ENCODE data around the gene APBA2. TPM values are rescaled to one million over a fixed set of nuclear protein-coding genes. Genes with fewer than 3 reads are reported as not detected.

Gene APBA2
- total RNA-seq, 1 experiment from 2014 or later: 0.31 TPM

DNA sequence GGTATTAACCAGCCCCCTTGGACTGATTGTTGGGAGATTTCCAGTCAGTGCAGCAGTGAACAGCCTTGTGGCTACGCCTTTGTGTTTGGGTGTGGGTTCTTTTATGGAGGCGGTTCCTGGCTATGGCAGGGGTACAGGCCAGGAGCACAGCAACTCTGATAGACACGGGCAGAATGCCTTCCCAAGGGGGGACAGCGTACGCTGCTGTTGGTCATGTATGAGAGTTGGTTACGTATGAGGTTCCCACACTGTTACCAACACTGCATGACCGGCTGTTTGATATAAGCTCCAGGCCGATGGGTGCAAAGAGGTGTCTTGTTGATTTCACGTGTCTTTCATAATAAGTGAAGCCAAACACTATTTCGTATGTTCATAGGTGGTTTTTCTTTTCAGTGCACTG, 196.0 kb downstream of the APBA2 start:
- Histone ChIP-seq H3K27me3 (ENCODE audit: control insufficient read depth, insufficient read depth, low read length) (no peaks in the 10 kb centered on the region; the same call in 1 of the 2 replicates), H3K36me3 (ENCODE audit: control insufficient read depth, insufficient read depth, low read length) (no peaks in the 10 kb centered on the region), H3K4me1 (ENCODE audit: control insufficient read depth, insufficient read depth, low read length) (no peaks in the 10 kb centered on the region), H3K9me3 (ENCODE audit: control insufficient read depth, insufficient read depth, low read depth, low read length) (no peaks in the 10 kb centered on the region), H3K27ac (ENCODE audit: low read length) (no peak overlapping the region), H3K4me3 (ENCODE audit: low read depth in 2 of 2, low read length in 2 of 2) (no peak overlapping the region)
- no TSS peak for BruUV-seq (replicated peaks)
- TF ChIP-seq POLR2AphosphoS5 (IDR thresholded peaks at IDR 0.05; ENCODE audit: low read depth, low read length) (no peak), TCF7L2 (IDR thresholded peaks at IDR 0.05; ENCODE audit: low read depth, low read length) (no peak)
- TF ChIP-seq, protein P1, sequence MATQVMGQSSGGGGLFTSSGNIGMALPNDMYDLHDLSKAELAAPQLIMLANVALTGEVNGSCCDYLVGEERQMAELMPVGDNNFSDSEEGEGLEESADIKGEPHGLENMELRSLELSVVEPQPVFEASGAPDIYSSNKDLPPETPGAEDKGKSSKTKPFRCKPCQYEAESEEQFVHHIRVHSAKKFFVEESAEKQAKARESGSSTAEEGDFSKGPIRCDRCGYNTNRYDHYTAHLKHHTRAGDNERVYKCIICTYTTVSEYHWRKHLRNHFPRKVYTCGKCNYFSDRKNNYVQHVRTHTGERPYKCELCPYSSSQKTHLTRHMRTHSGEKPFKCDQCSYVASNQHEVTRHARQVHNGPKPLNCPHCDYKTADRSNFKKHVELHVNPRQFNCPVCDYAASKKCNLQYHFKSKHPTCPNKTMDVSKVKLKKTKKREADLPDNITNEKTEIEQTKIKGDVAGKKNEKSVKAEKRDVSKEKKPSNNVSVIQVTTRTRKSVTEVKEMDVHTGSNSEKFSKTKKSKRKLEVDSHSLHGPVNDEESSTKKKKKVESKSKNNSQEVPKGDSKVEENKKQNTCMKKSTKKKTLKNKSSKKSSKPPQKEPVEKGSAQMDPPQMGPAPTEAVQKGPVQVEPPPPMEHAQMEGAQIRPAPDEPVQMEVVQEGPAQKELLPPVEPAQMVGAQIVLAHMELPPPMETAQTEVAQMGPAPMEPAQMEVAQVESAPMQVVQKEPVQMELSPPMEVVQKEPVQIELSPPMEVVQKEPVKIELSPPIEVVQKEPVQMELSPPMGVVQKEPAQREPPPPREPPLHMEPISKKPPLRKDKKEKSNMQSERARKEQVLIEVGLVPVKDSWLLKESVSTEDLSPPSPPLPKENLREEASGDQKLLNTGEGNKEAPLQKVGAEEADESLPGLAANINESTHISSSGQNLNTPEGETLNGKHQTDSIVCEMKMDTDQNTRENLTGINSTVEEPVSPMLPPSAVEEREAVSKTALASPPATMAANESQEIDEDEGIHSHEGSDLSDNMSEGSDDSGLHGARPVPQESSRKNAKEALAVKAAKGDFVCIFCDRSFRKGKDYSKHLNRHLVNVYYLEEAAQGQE (IDR thresholded peaks at IDR 0.05; ENCODE audit: insufficient read depth in 1 of 2, low read depth in 2 of 2, low read length in 1 of 2): no peak
- ChIA-PET CTCF (no interaction called here), POLR2A (no interaction called here)
- intact Hi-C loops (cut with micrococcal nuclease; ENCODE audit: unreplicated experiment) (no loop called here), in situ Hi-C loops (cut with HindIII; ENCODE audit: low pct_unique_long_range_greater_than_20kb, low sequenced_read_pairs) (no loop called here)
- no peak for ATAC-seq
- DNase-seq (ENCODE audit: low read depth, low spot score): no peak

DNA sequence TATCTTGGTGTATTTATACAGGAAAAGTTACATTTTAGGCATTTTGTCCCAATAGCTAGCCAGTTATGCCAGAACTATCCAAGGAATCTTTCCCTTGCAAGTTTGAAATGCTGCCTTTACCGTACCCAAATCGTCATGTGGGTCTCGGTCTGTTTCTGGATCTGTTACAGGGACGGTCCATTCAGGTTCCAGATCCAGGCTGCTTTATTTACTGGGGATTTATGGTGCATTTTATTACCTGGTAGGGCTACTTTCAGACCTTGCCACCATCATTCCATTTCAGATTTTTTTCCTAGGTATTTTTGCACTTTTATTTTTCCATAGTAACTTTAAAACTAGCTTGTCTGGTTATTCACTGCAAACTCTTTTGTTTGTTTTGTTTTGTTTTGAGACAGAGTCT, 197.4 kb downstream of the APBA2 start:
- ChIA-PET POLR2A (no interaction called here), CTCF (no interaction called here)
- DNase-seq (ENCODE audit: low read depth, low spot score) (no peak), ATAC-seq (no peak)
- BruUV-seq (replicated peaks): no TSS peak
- H3K27ac ChIP-seq (ENCODE audit: low read length): no peak overlapping the region
- no peaks in the 10 kb centered on the region for H3K36me3 ChIP-seq (ENCODE audit: control insufficient read depth, insufficient read depth, low read length)
- no peaks in the 10 kb centered on the region; the same call in 1 of the 2 replicates for H3K27me3 ChIP-seq (ENCODE audit: control insufficient read depth, insufficient read depth, low read length)
- in situ Hi-C loops (cut with HindIII; ENCODE audit: low pct_unique_long_range_greater_than_20kb, low sequenced_read_pairs) (no loop called here), intact Hi-C loops (cut with micrococcal nuclease; ENCODE audit: unreplicated experiment) (no loop called here)
- TF ChIP-seq, protein P1 (IDR thresholded peaks at IDR 0.05; ENCODE audit: insufficient read depth in 1 of 2, low read depth in 2 of 2, low read length in 1 of 2): no peak
- no peaks in the 10 kb centered on the region for H3K4me1 ChIP-seq (ENCODE audit: control insufficient read depth, insufficient read depth, low read length)
- H3K9me3 ChIP-seq (ENCODE audit: control insufficient read depth, insufficient read depth, low read depth, low read length): no peaks in the 10 kb centered on the region
- no peak overlapping the region for H3K4me3 ChIP-seq (ENCODE audit: low read depth in 2 of 2, low read length in 2 of 2)

DNA sequence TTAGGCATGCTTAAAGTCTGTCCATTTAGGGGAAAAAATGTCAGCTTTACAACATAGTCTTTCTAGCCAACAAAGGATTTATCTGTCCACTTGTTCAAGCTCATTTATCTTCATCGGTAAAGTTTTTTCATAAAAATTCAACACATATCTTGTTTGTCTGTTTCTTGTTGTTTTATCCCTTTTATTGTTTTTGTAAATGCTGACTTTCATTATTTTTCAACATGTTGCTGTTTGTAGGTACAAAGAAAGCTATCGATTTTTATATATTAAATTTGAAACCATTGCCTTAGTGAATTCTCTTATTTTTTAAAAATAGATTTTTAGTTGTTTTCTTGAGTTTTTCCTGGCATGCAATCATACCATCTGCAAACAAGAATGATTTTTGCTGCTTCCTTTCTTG, 198.1 kb downstream of the APBA2 start:
- ChIA-PET POLR2A (no interaction called here), CTCF (no interaction called here)
- Histone ChIP-seq H3K4me1 (ENCODE audit: control insufficient read depth, insufficient read depth, low read length) (no peaks in the 10 kb centered on the region), H3K36me3 (ENCODE audit: control insufficient read depth, insufficient read depth, low read length) (no peaks in the 10 kb centered on the region), H3K4me3 (ENCODE audit: low read depth in 2 of 2, low read length in 2 of 2) (no peak overlapping the region), H3K27me3 (ENCODE audit: control insufficient read depth, insufficient read depth, low read length) (no peaks in the 10 kb centered on the region; the same call in 1 of the 2 replicates), H3K9me3 (ENCODE audit: control insufficient read depth, insufficient read depth, low read depth, low read length) (no peaks in the 10 kb centered on the region), H3K27ac (ENCODE audit: low read length) (no peak overlapping the region)
- TF ChIP-seq, protein P2, sequence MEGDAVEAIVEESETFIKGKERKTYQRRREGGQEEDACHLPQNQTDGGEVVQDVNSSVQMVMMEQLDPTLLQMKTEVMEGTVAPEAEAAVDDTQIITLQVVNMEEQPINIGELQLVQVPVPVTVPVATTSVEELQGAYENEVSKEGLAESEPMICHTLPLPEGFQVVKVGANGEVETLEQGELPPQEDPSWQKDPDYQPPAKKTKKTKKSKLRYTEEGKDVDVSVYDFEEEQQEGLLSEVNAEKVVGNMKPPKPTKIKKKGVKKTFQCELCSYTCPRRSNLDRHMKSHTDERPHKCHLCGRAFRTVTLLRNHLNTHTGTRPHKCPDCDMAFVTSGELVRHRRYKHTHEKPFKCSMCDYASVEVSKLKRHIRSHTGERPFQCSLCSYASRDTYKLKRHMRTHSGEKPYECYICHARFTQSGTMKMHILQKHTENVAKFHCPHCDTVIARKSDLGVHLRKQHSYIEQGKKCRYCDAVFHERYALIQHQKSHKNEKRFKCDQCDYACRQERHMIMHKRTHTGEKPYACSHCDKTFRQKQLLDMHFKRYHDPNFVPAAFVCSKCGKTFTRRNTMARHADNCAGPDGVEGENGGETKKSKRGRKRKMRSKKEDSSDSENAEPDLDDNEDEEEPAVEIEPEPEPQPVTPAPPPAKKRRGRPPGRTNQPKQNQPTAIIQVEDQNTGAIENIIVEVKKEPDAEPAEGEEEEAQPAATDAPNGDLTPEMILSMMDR (IDR thresholded peaks at IDR 0.05): no peak
- TF ChIP-seq SIN3A (IDR thresholded peaks at IDR 0.05; ENCODE audit: borderline replicate concordance, insufficient read depth, low read depth, low read length) (no peak), POLR2AphosphoS5 (IDR thresholded peaks at IDR 0.05; ENCODE audit: low read depth, low read length) (no peak), TCF7L2 (IDR thresholded peaks at IDR 0.05; ENCODE audit: low read depth, low read length) (no peak)
- TF ChIP-seq, protein P1 (IDR thresholded peaks at IDR 0.05; ENCODE audit: insufficient read depth in 1 of 2, low read depth in 2 of 2, low read length in 1 of 2): no peak
- ATAC-seq (no peak), DNase-seq (ENCODE audit: low read depth, low spot score) (no peak)
- intact Hi-C loops (cut with micrococcal nuclease; ENCODE audit: unreplicated experiment): no loop called here
- BruUV-seq (replicated peaks): no TSS peak
- in situ Hi-C loops (cut with HindIII; ENCODE audit: low pct_unique_long_range_greater_than_20kb, low sequenced_read_pairs): no loop called here
